Subcutaneous abdominal adipose tissue (tissue), 5 donors: ENCODE results near the gene CPNE1.
A peak's percentile ranks its signal among the peaks of the same experiment; 100 is the strongest.

Experiments
- H3K27ac ChIP-seq: one replicate; pipeline ENCODE4 v1.7.0; 2013; ENCODE audit warnings: low read depth, mild to moderate bottlenecking, inconsistent platforms, low read length, moderate library complexity
- H3K27me3 ChIP-seq, 5 donors: one replicate each; pipeline ENCODE4 v1.7.0; 2013; ENCODE audit warnings: low read length in 5 of 5, inconsistent platforms in 1 of 5; ENCODE audit not compliant: control insufficient read depth in 5 of 5, insufficient read depth in 4 of 5
- H3K36me3 ChIP-seq, 5 donors: one replicate each; pipeline ENCODE4 v1.7.0; 2013; ENCODE audit warnings: low read length in 5 of 5; ENCODE audit not compliant: control insufficient read depth in 5 of 5, insufficient read depth in 5 of 5
- H3K4me1 ChIP-seq, 5 donors: one replicate each; pipeline ENCODE4 v1.7.0; 2013; ENCODE audit warnings: low read length in 5 of 5, mild to moderate bottlenecking in 3 of 5, moderate library complexity in 1 of 5; ENCODE audit not compliant: control insufficient read depth in 5 of 5, insufficient read depth in 5 of 5
- H3K4me3 ChIP-seq, 5 donors: one replicate each; pipeline ENCODE4 v1.7.0; 2013; ENCODE audit warnings: low read length in 5 of 5, low read depth in 1 of 5
- H3K9ac ChIP-seq, 5 donors: one replicate each; pipeline ENCODE4 v1.7.0; 2013; ENCODE audit warnings: low read length in 5 of 5, mild to moderate bottlenecking in 4 of 5, moderate library complexity in 3 of 5
- H3K9me3 ChIP-seq, 5 donors: one replicate each; pipeline ENCODE4 v1.7.0; 2013; ENCODE audit warnings: low read length in 5 of 5; ENCODE audit not compliant: control insufficient read depth in 5 of 5
- donor health status: healthy.
- donor health status: healthy.
- donor health status: healthy.
- donor health status: healthy.
- donor health status: healthy.

CPNE1 gene

GRCh38 chr20:35640724-35641123 lies 24.0 kb downstream of the CPNE1 start:
- Histone ChIP-seq H3K4me1 (peaks cover 0 to 11% (median 7%) of the 10 kb centered on the region in 5 donors), H3K27me3 (no peaks in the 10 kb centered on the region)

GRCh38 chr20:35638751-35639150 lies 25.9 kb downstream of the CPNE1 start:
- Histone ChIP-seq H3K36me3 (no peaks in the 10 kb centered on the region), H3K27me3 (no peaks in the 10 kb centered on the region), H3K9me3 (no peaks in the 10 kb centered on the region), H3K9ac (no peak overlapping the region), H3K4me1 (peaks cover 0 to 16% (median 9%) of the 10 kb centered on the region in 5 donors), H3K27ac (no peak overlapping the region), H3K4me3 (no peak overlapping the region)

More at GRCh38 chr20:35640724-35641123, 24.0 kb downstream of the CPNE1 start:
- Histone ChIP-seq H3K27ac (no peak overlapping the region), H3K9ac (no peak overlapping the region), H3K36me3 (no peaks in the 10 kb centered on the region), H3K9me3 (no peaks in the 10 kb centered on the region), H3K4me3 (no peak overlapping the region)

- no peaks in the 10 kb centered on the region for H3K9me3 ChIP-seq
- no peak overlapping the region for H3K4me3 ChIP-seq
- peaks cover 0 to 16% (median 9%) of the 10 kb centered on the region in 5 donors for H3K4me1 ChIP-seq
- H3K27me3 ChIP-seq = no peaks in the 10 kb centered on the region
- no peak overlapping the region for H3K9ac ChIP-seq
- H3K36me3 ChIP-seq = peaks cover 0 to 5% (median 1%) of the 10 kb centered on the region in 5 donors
- H3K27ac ChIP-seq = no peak overlapping the region
Observed at GRCh38 chr20:35637276-35637675, 27.4 kb downstream of the CPNE1 start.

- Histone ChIP-seq H3K36me3 (peaks cover 0 to 17% (median 13%) of the 10 kb centered on the region in 5 donors), H3K9me3 (no peaks in the 10 kb centered on the region), H3K27me3 (no peaks in the 10 kb centered on the region), H3K27ac (no peak overlapping the region), H3K4me3 (no peak overlapping the region), H3K9ac (peak overlapping the region in 1 of 5 donors; percentile 19), H3K4me1 (peaks cover 0 to 13% (median 9%) of the 10 kb centered on the region in 5 donors)
Observed at GRCh38 chr20:35636095-35636494, 28.6 kb downstream of the CPNE1 start.

- peak overlapping the region in 1 of 5 donors; percentile 19 for H3K9ac ChIP-seq
- no peaks in the 10 kb centered on the region for H3K9me3 ChIP-seq
- H3K27ac ChIP-seq = no peak overlapping the region
- no peak overlapping the region for H3K4me3 ChIP-seq
- H3K36me3 ChIP-seq = peaks cover 0 to 22% (median 18%) of the 10 kb centered on the region in 5 donors
- H3K4me1 ChIP-seq = peaks cover 0 to 13% (median 9%) of the 10 kb centered on the region in 5 donors
- H3K27me3 ChIP-seq = no peaks in the 10 kb centered on the region
Observed at GRCh38 chr20:35635652-35636051, 29.0 kb downstream of the CPNE1 start.

- Histone ChIP-seq H3K4me3 (no peak overlapping the region), H3K9ac (no peak overlapping the region), H3K4me1 (peaks cover 0 to 13% (median 10%) of the 10 kb centered on the region in 5 donors), H3K27ac (no peak overlapping the region), H3K27me3 (no peaks in the 10 kb centered on the region), H3K36me3 (peaks cover 8 to 47% (median 39%) of the 10 kb centered on the region in 5 donors), H3K9me3 (no peaks in the 10 kb centered on the region)
Observed at GRCh38 chr20:35632539-35633115, 32.1 kb downstream of the CPNE1 start.

GRCh38 chr20:35630636-35631035 lies 34.1 kb downstream of the CPNE1 start:
- Histone ChIP-seq H3K36me3 (peaks cover 13 to 67% (median 58%) of the 10 kb centered on the region in 5 donors), H3K27me3 (no peaks in the 10 kb centered on the region), H3K27ac (no peak overlapping the region), H3K4me3 (no peak overlapping the region), H3K9me3 (no peaks in the 10 kb centered on the region), H3K9ac (no peak overlapping the region), H3K4me1 (peaks cover 0 to 7% (median 4%) of the 10 kb centered on the region in 5 donors)

GRCh38 chr20:35629427-35630145 lies 35.1 kb downstream of the CPNE1 start:
- Histone ChIP-seq H3K27me3 (no peaks in the 10 kb centered on the region), H3K36me3 (peaks cover 13 to 72% (median 62%) of the 10 kb centered on the region in 5 donors), H3K27ac (no peak overlapping the region), H3K9me3 (no peaks in the 10 kb centered on the region), H3K4me3 (no peak overlapping the region), H3K4me1 (peaks cover 0 to 4% (median 0%) of the 10 kb centered on the region in 5 donors), H3K9ac (no peak overlapping the region)

- Histone ChIP-seq H3K4me1 (peaks cover 0 to 4% (median 0%) of the 10 kb centered on the region in 5 donors), H3K4me3 (no peak overlapping the region), H3K27ac (no peak overlapping the region), H3K9me3 (no peaks in the 10 kb centered on the region), H3K9ac (no peak overlapping the region), H3K36me3 (peaks cover 13 to 65% (median 60%) of the 10 kb centered on the region in 5 donors), H3K27me3 (no peaks in the 10 kb centered on the region)
Observed at GRCh38 chr20:35627121-35627520, 37.6 kb downstream of the CPNE1 start.

- Histone ChIP-seq H3K9me3 (no peaks in the 10 kb centered on the region), H3K4me1 (peaks cover 0 to 4% (median 0%) of the 10 kb centered on the region in 5 donors), H3K9ac (no peak overlapping the region), H3K27me3 (no peaks in the 10 kb centered on the region), H3K36me3 (peaks cover 13 to 61% (median 53%) of the 10 kb centered on the region in 5 donors), H3K4me3 (no peak overlapping the region), H3K27ac (no peak overlapping the region)
Observed at GRCh38 chr20:35626386-35627001, 38.2 kb downstream of the CPNE1 start.
